Stimulated activated CD4-positive, alpha-beta T cell treated with anti-CD3 and anti-CD28 coated beads, Interleukin-15, amount 100 ng/mL, for 48 hours (primary cell): ENCODE measurements around the gene FAM107B.

ENCODE experiments used
- DNase-seq, 2 donors: peaks; one replicate each; pipeline ENCODE4 v3.0.0-alpha.2; 2020; ENCODE audit warnings: low read depth in 2 of 2

Gene FAM107B

GRCh38 chr10:14535457-14536130 lies 239.1 kb downstream of the FAM107B start:
- no peak for DNase-seq

- DNase-seq: no peak
Measured at GRCh38 chr10:14534152-14534551, 240.5 kb downstream of the FAM107B start.

- DNase-seq: no peak
Measured at GRCh38 chr10:14533295-14533694, 241.4 kb downstream of the FAM107B start.

- DNase-seq: no peak
Measured at GRCh38 chr10:14532473-14533251, 242.0 kb downstream of the FAM107B start.

GRCh38 chr10:14531974-14532373 lies 242.7 kb downstream of the FAM107B start:
- no peak for DNase-seq

GRCh38 chr10:14530465-14530864 lies 244.2 kb downstream of the FAM107B start:
- DNase-seq: no peak

GRCh38 chr10:14529351-14529750 lies 245.3 kb downstream of the FAM107B start:
- DNase-seq: no peak

GRCh38 chr10:14528450-14528849 lies 246.2 kb downstream of the FAM107B start:
- no peak for DNase-seq

GRCh38 chr10:14527915-14528314 lies 246.8 kb downstream of the FAM107B start:
- DNase-seq: no peak

- no peak for DNase-seq
Measured at GRCh38 chr10:14527134-14527844, 247.4 kb downstream of the FAM107B start.

- no peak for DNase-seq
Measured at GRCh38 chr10:14526326-14526725, 248.4 kb downstream of the FAM107B start.

GRCh38 chr10:14524691-14525324 lies 249.9 kb downstream of the FAM107B start:
- DNase-seq: no peak

GRCh38 chr10:14523286-14523685 lies 251.4 kb downstream of the FAM107B start:
- no peak for DNase-seq

- DNase-seq: no peak
Measured at GRCh38 chr10:14519785-14520184, 254.9 kb downstream of the FAM107B start.

- no peak for DNase-seq
Measured at GRCh38 chr10:14518149-14518548, 256.5 kb downstream of the FAM107B start.

GRCh38 chr10:14513123-14513522 lies 261.6 kb downstream of the FAM107B start:
- DNase-seq: no peak

GRCh38 chr10:14510346-14510745 lies 264.4 kb downstream of the FAM107B start:
- no peak for DNase-seq

GRCh38 chr10:14508725-14509124 lies 266.0 kb downstream of the FAM107B start:
- no peak for DNase-seq

GRCh38 chr10:14507781-14508180 lies 266.9 kb downstream of the FAM107B start:
- no peak for DNase-seq

GRCh38 chr10:14507176-14507575 lies 267.5 kb downstream of the FAM107B start:
- no peak for DNase-seq

GRCh38 chr10:14502431-14502830 lies 272.3 kb downstream of the FAM107B start:
- DNase-seq: no peak

GRCh38 chr10:14500172-14500765 lies 274.4 kb downstream of the FAM107B start:
- DNase-seq: no peak
